K562 (cell line): ENCODE measurements around the gene TMEM218. TPM values are rescaled to one million over a fixed set of nuclear protein-coding genes. Genes with fewer than 3 reads are reported as not detected.

Source experiments
- ATAC-seq: fragments of 200-7000 bp; cut with Tn5 transposase; 3 replicates; pipeline ENCODE4 v1.9.1; 2020; ENCODE audit warnings: moderate library complexity
- BruUV-seq: library from RNA; stranded (reverse); fragments of 400-500 nt; replicated peaks from 2 replicates; lab custom pipeline; 2021; lab: Mats Ljungman, UMichigan
- CTCF ChIA-PET: fragments of 300-600 bp; formaldehyde crosslinking; extraction: SDS; loops from one replicate; lab custom pipeline; 2021; ENCODE audit warnings: low intra/inter-chr PET ratio; lab: Yijun Ruan, JAX
- POLR2A ChIA-PET: fragments of 300-600, 350-650 bp; sonication (Branson Sonifier 250); formaldehyde crosslinking; extraction: SDS; loops from one replicate; lab custom pipeline; 2021; ENCODE audit warnings: antibody characterized with exemption, inconsistent platforms; lab: Yijun Ruan, JAX
- DNase-seq, 4 experiments: peaks; one replicate each; pipeline versions ENCODE4 v3.0.0 to v3.0.0-alpha.2; 2011 to 2018; ENCODE audit warnings: low spot score in 3 of 4, mixed read lengths in 3 of 4; ENCODE audit errors: extremely low read depth in 1 of 4
- FAIRE-seq: peaks from 2 replicates; lab custom pipeline; 2011; peaks lifted over from hg19 to GRCh38; lab: Jason Lieb, UNC
- H2AFZ ChIP-seq: 2 replicates; pipeline ENCODE4 v1.6.0; 2011; ENCODE audit warnings: low read depth, low read length, control low read depth, inconsistent platforms
- H3K27ac ChIP-seq: fragments of 200-600 bp; 3 replicates; pipeline ENCODE4 v1.8.0; 2011; ENCODE audit warnings: low read depth, mild to moderate bottlenecking, control low read depth, inconsistent platforms, low read length, moderate library complexity, mixed read lengths; ENCODE audit errors: extremely low read depth
- H3K27me3 ChIP-seq, 2 experiments: fragments of 300-600 bp in 1 of 2; 2 replicates in 1 of 2; 3 replicates in 1 of 2; pipeline versions ENCODE4 v1.6.0 to v1.8.0; 2011; ENCODE audit warnings: inconsistent platforms in 2 of 2, low read length in 2 of 2, mild to moderate bottlenecking in 1 of 2, mixed read lengths in 1 of 2, moderate library complexity in 1 of 2; ENCODE audit not compliant: control insufficient read depth in 2 of 2, insufficient read depth in 2 of 2
- H3K36me3 ChIP-seq: fragments of 300-600 bp; 3 replicates; pipeline ENCODE4 v1.8.0; 2011; ENCODE audit warnings: mild to moderate bottlenecking, low read length, inconsistent platforms; ENCODE audit not compliant: control insufficient read depth, insufficient read depth
- H3K4me1 ChIP-seq, 2 experiments: fragments of 200-600 bp in 1 of 2; replicated peaks in 1 of 2; 2 replicates in 1 of 2; 3 replicates in 1 of 2; pipeline versions ENCODE4 v1.5.1 to v1.8.0; 2011; ENCODE audit warnings: inconsistent platforms in 2 of 2, low read length in 2 of 2, mild to moderate bottlenecking in 1 of 2, mixed read lengths in 1 of 2, moderate library complexity in 1 of 2; ENCODE audit not compliant: control insufficient read depth in 2 of 2, insufficient read depth in 2 of 2
- H3K4me2 ChIP-seq: 2 replicates; pipeline ENCODE4 v1.6.1; 2011; ENCODE audit warnings: low read length, control low read depth, inconsistent platforms, mixed read lengths; ENCODE audit not compliant: insufficient read depth
- H3K4me3 ChIP-seq: fragments of 200-600 bp; sonication (generic), shearing (Covaris generic); 2 replicates; pipeline ENCODE4 v1.5.1; 2016; ENCODE audit warnings: control low read depth, inconsistent platforms
- H3K79me2 ChIP-seq: fragments of 200-600 bp; 3 replicates; pipeline ENCODE4 v1.8.0; 2011; ENCODE audit warnings: low read length, inconsistent platforms; ENCODE audit not compliant: control insufficient read depth, insufficient read depth
- H3K9ac ChIP-seq, 2 experiments: 2 replicates each; pipeline versions ENCODE4 v1.6.0 to v1.6.1; 2011; ENCODE audit warnings: low read depth in 2 of 2, low read length in 2 of 2, control low read depth in 1 of 2, inconsistent platforms in 1 of 2, mild to moderate bottlenecking in 1 of 2, mixed read lengths in 1 of 2; ENCODE audit not compliant: insufficient read depth in 1 of 2
- H3K9me1 ChIP-seq: one replicate; pipeline ENCODE4 v1.6.0; 2011; ENCODE audit warnings: inconsistent platforms, mild to moderate bottlenecking, low read length, moderate library complexity; ENCODE audit not compliant: control insufficient read depth, insufficient read depth
- H3K9me3 ChIP-seq: replicated peaks from 2 replicates; pipeline ENCODE4 v1.5.1; 2011; ENCODE audit warnings: low read depth, low read length, inconsistent platforms; ENCODE audit not compliant: control insufficient read depth, insufficient read depth
- H4K20me1 ChIP-seq: replicated peaks from 2 replicates; pipeline ENCODE4 v1.6.1; 2011; ENCODE audit warnings: low read length, inconsistent platforms, mixed read lengths; ENCODE audit not compliant: control insufficient read depth, insufficient read depth
- ETS1 ChIP-seq: conservative IDR thresholded peaks from 2 replicates; pipeline ENCODE4 v1.6.1; 2011; ENCODE audit warnings: low read depth, mild to moderate bottlenecking, low read length; ENCODE audit not compliant: control insufficient read depth
- GABPB2 ChIP-seq: fragments of 250-450 bp; sonication (Bioruptor Pico); conservative IDR thresholded peaks from 2 replicates; pipeline ENCODE4 v1.5.1; 2021; ENCODE audit warnings: mild to moderate bottlenecking
- GTF2F1 ChIP-seq: IDR thresholded peaks from 2 replicates; pipeline ENCODE4 v1.6.1; 2011; ENCODE audit warnings: low read depth, low read length, improper control_type of control experiment
- HNRNPL ChIP-seq: fragments of 200-400 bp; formaldehyde crosslinking; IDR thresholded peaks from 2 replicates; pipeline ENCODE4 v1.6.1; 2017; ENCODE audit warnings: low read depth, mild to moderate bottlenecking, low read length
- KLF13 ChIP-seq: fragments of 450-650 bp; IDR thresholded peaks from 2 replicates; pipeline ENCODE4 v1.6.1; 2016; ENCODE audit warnings: missing genetic modification characterization, low read depth, mild to moderate bottlenecking, missing compliant biosample characterization, moderate library complexity, borderline replicate concordance
- MTF1 ChIP-seq: fragments of 250-450 bp; sonication (Bioruptor Pico); IDR thresholded peaks from 2 replicates; pipeline ENCODE4 v1.9.0; 2021; ENCODE audit warnings: moderate library complexity, mild to moderate bottlenecking, inconsistent platforms, borderline replicate concordance
- NRF1 ChIP-seq, 2 experiments: fragments of 450-650 bp; IDR thresholded peaks in 1 of 2; conservative IDR thresholded peaks in 1 of 2; 2 replicates each; pipeline ENCODE4 v1.6.1; 2014; ENCODE audit warnings: mild to moderate bottlenecking in 2 of 2
- RBM15 ChIP-seq: fragments of 200-400 bp; formaldehyde crosslinking; IDR thresholded peaks from 2 replicates; pipeline ENCODE4 v1.6.1; 2018; ENCODE audit warnings: mild to moderate bottlenecking, low read length, moderate library complexity; ENCODE audit not compliant: insufficient read depth
- THAP7 ChIP-seq: fragments of 250-450 bp; sonication (Bioruptor Pico); IDR thresholded peaks from 2 replicates; pipeline ENCODE4 v1.5.0; 2021
- YY1 ChIP-seq, 3 experiments: IDR thresholded peaks; 2 replicates each; pipeline ENCODE4 v1.6.1; 2011; ENCODE audit warnings: low read length in 2 of 3, mild to moderate bottlenecking in 2 of 3, moderate library complexity in 2 of 3, borderline replicate concordance in 1 of 3, control low read depth in 1 of 3, low read depth in 1 of 3; ENCODE audit not compliant: insufficient read depth in 3 of 3, insufficient replicate concordance in 2 of 3, control insufficient read depth in 1 of 3, insufficient read length in 1 of 3; ENCODE audit errors: extremely low read depth in 1 of 3
- ZKSCAN1 ChIP-seq: fragments of 150-350 bp; IDR thresholded peaks from 2 replicates; pipeline ENCODE4 v1.6.1; 2016; ENCODE audit warnings: low read depth, low read length
- ZNF551 ChIP-seq: fragments of 250-450 bp; sonication (Bioruptor Pico); IDR thresholded peaks from 2 replicates; pipeline ENCODE4 v1.5.0; 2021; ENCODE audit warnings: mild to moderate bottlenecking, moderate library complexity
- ZNF668 ChIP-seq: fragments of 250-450 bp; sonication (Bioruptor Pico); IDR thresholded peaks from 2 replicates; pipeline ENCODE4 v1.8.0; 2022; ENCODE audit warnings: mild to moderate bottlenecking, inconsistent platforms
- WGBS: fragments of 100-300 bp; shearing (Covaris generic); methylation state at CpG from one replicate; pipeline ENCODE4 v1.1.6; 2016; ENCODE audit warnings: low coverage, mixed read lengths; ENCODE audit not compliant: insufficient coverage; ENCODE audit errors: missing lambda C conversion rate; 5-methylcytosine and 5-hydroxymethylcytosine counted together
- in situ Hi-C: fragments of 300-500 bp; cut with MboI; formaldehyde crosslinking; loops from 4 replicates; pipeline ENCODE4 v1.15.0; 2018; ENCODE audit warnings: inconsistent platforms, mixed read lengths
- intact Hi-C: fragments of 100-400 bp; cut with micrococcal nuclease; formaldehyde crosslinking; loops from 2 replicates; pipeline ENCODE4 v1.14.2; 2022
- polyA plus RNA-seq, 8 experiments: library from polyadenylated mRNA; depleted of rRNA in 4 of 8; stranded (reverse) in 5 of 8; unstranded in 3 of 8; fragments of >200 nt; fragmentation: Nextera tagmentation in 2 of 8; fragmentation: Illumina TruSeq in 1 of 8; extraction: Ambion mirVana in 2 of 8; extraction: Trizol in 1 of 8; gene quantifications; 2 replicates each; pipeline versions ENCODE4 v1.2.1 to v1.2.3, GENCODE V29; 2011 to 2014; ENCODE audit warnings: inconsistent platforms in 1 of 8, missing spikeins in 1 of 8
- total RNA-seq, 7 experiments: library from RNA; depleted of rRNA in 6 of 7; stranded (reverse); fragments of >200 nt in 6 of 7; fragmentation: Illumina TruSeq in 2 of 7; extraction: Trizol in 2 of 7; gene quantifications; 2 replicates each; pipeline versions ENCODE4 v1.2.1 to v1.2.3, GENCODE V29; 2011 to 2021; ENCODE audit warnings: low replicate concordance in 1 of 7

Gene TMEM218
- total and polyA plus RNA-seq, 9 of the 15 experiments (the other 6 are each of a cell fraction or from before 2014, with no cell fraction given) = 13.4 to 32.2 (median 25.4) TPM

GRCh38 chr11:125093502-125093901 lies 17.9 kb downstream of the TMEM218 start:
- BruUV-seq = no TSS peak
- ATAC-seq = no peak
- ChIA-PET POLR2A (interaction anchor here (0.8 kb wide), 1 partner anchor 18 kb away, joined by 3 read pairs; the partner anchor contains the start of gene TMEM218), CTCF (interaction anchor here (0.6 kb wide), 1 partner anchor 545 kb away, joined by 3 read pairs; no protein-coding TSS in a partner anchor)
- Histone ChIP-seq H3K4me1 (peaks cover 0 to 7% of the 10 kb centered on the region in 2 experiments; a peak in 2 of 5 replicates), H3K9me3 (no peaks in the 10 kb centered on the region), H3K27me3 (no peaks in the 10 kb centered on the region), H3K79me2 (no peaks in the 10 kb centered on the region), H3K36me3 (peaks cover 13% of the 10 kb centered on the region; the same call in 1 of the 3 replicates), H2AFZ (no peak overlapping the region), H3K9me1 (no peaks in the 10 kb centered on the region), H3K4me3 (no peak overlapping the region), H3K9ac (no peak overlapping the region)
- WGBS = 69% methylated on average over 4 of the region's 4 CpGs
- intact Hi-C loops = loop anchor here (5.0 kb wide), 1 partner anchor 779 kb away; no protein-coding TSS in a partner anchor
- DNase-seq = no peak
- no peak for FAIRE-seq
- TF ChIP-seq HNRNPL = no peak
- TF ChIP-seq, all 486 proteins: peak for 0
- 0 out of 2 replicates have a peak, but pooled peaks cover 3% of the 10 kb centered on the region for H4K20me1 ChIP-seq
- no peak overlapping the region for H3K27ac ChIP-seq
- H3K4me2 ChIP-seq = no peak overlapping the region
- in situ Hi-C loops = no loop called here

GRCh38 chr11:125092669-125093068 lies 18.8 kb downstream of the TMEM218 start:
- H3K4me1 ChIP-seq = peaks cover 0 to 7% of the 10 kb centered on the region in 2 experiments; a peak in 2 of 5 replicates
- H3K9ac ChIP-seq = peak overlapping the region in 1 of 2 experiments; percentile 55; a peak in 1 of 4 replicates
- peaks cover 11% of the 10 kb centered on the region; the same call in 1 of the 3 replicates for H3K36me3 ChIP-seq
- DNase-seq (no peak), FAIRE-seq (no peak), ATAC-seq (no peak)
- CTCF ChIA-PET = interaction anchor here (2.3 kb wide), 1 partner anchor 50 kb away, joined by 8 read pairs; no protein-coding TSS in a partner anchor
- in situ Hi-C loops = no loop called here
- H3K9me3 ChIP-seq = no peaks in the 10 kb centered on the region
- no TSS peak for BruUV-seq
- no peak overlapping the region for H3K4me2 ChIP-seq
- no peak overlapping the region for H2AFZ ChIP-seq
- no peak overlapping the region for H3K27ac ChIP-seq
- intact Hi-C loops = loop anchor here (5.0 kb wide), 1 partner anchor 780 kb away; no protein-coding TSS in a partner anchor
- H3K79me2 ChIP-seq = no peaks in the 10 kb centered on the region
- no peaks in the 10 kb centered on the region for H3K9me1 ChIP-seq
- H3K27me3 ChIP-seq = no peaks in the 10 kb centered on the region
- H4K20me1 ChIP-seq = 0 out of 2 replicates have a peak, but pooled peaks cover 3% of the 10 kb centered on the region
- WGBS = 61% methylated on average over 6 of the region's 6 CpGs
- POLR2A ChIA-PET = no interaction called here
- no peak overlapping the region for H3K4me3 ChIP-seq
- TF ChIP-seq NRF1 (conservative IDR thresholded peaks at IDR 0.05 in 1 of 2, IDR thresholded peaks at IDR 0.05 in 1 of 2) (no peak), ZNF668 (no peak), ZKSCAN1 (no peak), MTF1 (no peak), KLF13 (tag) (no peak), ETS1 (no peak), THAP7 (CRISPR knock-in tag) (no peak), ZNF551 (CRISPR knock-in tag) (no peak), GABPB2 (CRISPR knock-in tag) (no peak), GTF2F1 (no peak), YY1 (IDR thresholded peaks at IDR 0.05; ENCODE audit: borderline replicate concordance in 1 of 3, control insufficient read depth in 1 of 3, extremely low read depth in 1 of 3, insufficient read depth in 3 of 3, insufficient read length in 1 of 3, insufficient replicate concordance in 2 of 3, low read depth in 1 of 3, low read length in 2 of 3) (no peak), RBM15 (no peak)
